DND-41 (cell line): Measurements from ENCODE around the gene TMEM184B.
A peak's percentile ranks its signal among the peaks of the same experiment; 100 is the strongest.

Source experiments
- ATAC-seq: fragments of 200-7000 bp; cut with Tn5 transposase; 3 replicates; pipeline ENCODE4 v1.9.1; 2021; ENCODE audit warnings: low read depth; ENCODE audit not compliant: insufficient read depth
- DNase-seq: peaks from one replicate; pipeline ENCODE4 v3.0.0-alpha.2; 2020
- H2AFZ ChIP-seq: 2 replicates; pipeline ENCODE4 v1.6.0; 2012; ENCODE audit warnings: low read depth, low read length
- H3K27ac ChIP-seq: 2 replicates; pipeline ENCODE4 v1.5.1; 2012; ENCODE audit warnings: low read length, inconsistent platforms
- H3K27me3 ChIP-seq: fragments of 200-600 bp; sonication (generic); 2 replicates; pipeline ENCODE4 v1.6.0; 2012; ENCODE audit warnings: low read length, mild to moderate bottlenecking, inconsistent platforms; ENCODE audit not compliant: insufficient read depth, poor library complexity
- H3K36me3 ChIP-seq: 2 replicates; pipeline ENCODE4 v1.5.1; 2012; ENCODE audit warnings: low read length, inconsistent platforms; ENCODE audit not compliant: insufficient read depth
- H3K4me1 ChIP-seq: 2 replicates; pipeline ENCODE4 v1.5.1; 2012; ENCODE audit warnings: mild to moderate bottlenecking, low read length; ENCODE audit not compliant: insufficient read depth
- H3K4me2 ChIP-seq: 2 replicates; pipeline ENCODE4 v1.6.0; 2012; ENCODE audit warnings: mild to moderate bottlenecking, moderate library complexity, low read length, inconsistent platforms; ENCODE audit not compliant: insufficient read depth
- H3K4me3 ChIP-seq, 2 experiments: fragments of 200-600 bp in 1 of 2; shearing (Covaris generic) in 1 of 2; 2 replicates each; pipeline ENCODE4 v1.5.1; 2012 to 2016; ENCODE audit warnings: inconsistent platforms in 2 of 2, low read length in 2 of 2, mild to moderate bottlenecking in 2 of 2, low read depth in 1 of 2, moderate library complexity in 1 of 2
- H3K79me2 ChIP-seq: 2 replicates; pipeline ENCODE4 v1.6.0; 2012; ENCODE audit warnings: low read length, inconsistent platforms; ENCODE audit not compliant: insufficient read depth
- H3K9ac ChIP-seq: 2 replicates; pipeline ENCODE4 v1.6.0; 2012; ENCODE audit warnings: low read depth, mild to moderate bottlenecking, inconsistent platforms, low read length, moderate library complexity
- H3K9me3 ChIP-seq: 2 replicates; pipeline ENCODE4 v1.5.1; 2012; ENCODE audit warnings: low read length, moderate library complexity, mild to moderate bottlenecking, inconsistent platforms; ENCODE audit not compliant: insufficient read depth, severe bottlenecking
- H4K20me1 ChIP-seq: 2 replicates; pipeline ENCODE4 v1.6.0; 2012; ENCODE audit warnings: low read length; ENCODE audit not compliant: insufficient read depth
- EZH2 ChIP-seq: IDR thresholded peaks from 3 replicates; pipeline ENCODE4 v1.6.1; 2012; ENCODE audit warnings: borderline replicate concordance, low read depth, mild to moderate bottlenecking, moderate library complexity, low read length, inconsistent platforms; ENCODE audit not compliant: severe bottlenecking
- TF ChIP-seq, protein P1 (sequence below): IDR thresholded peaks from 2 replicates; pipeline ENCODE4 v1.5.1; 2012; ENCODE audit warnings: borderline replicate concordance, low read length, moderate library complexity, mild to moderate bottlenecking; ENCODE audit not compliant: poor library complexity, severe bottlenecking; ENCODE audit errors: extremely low read depth

The TMEM184B gene

DNA sequence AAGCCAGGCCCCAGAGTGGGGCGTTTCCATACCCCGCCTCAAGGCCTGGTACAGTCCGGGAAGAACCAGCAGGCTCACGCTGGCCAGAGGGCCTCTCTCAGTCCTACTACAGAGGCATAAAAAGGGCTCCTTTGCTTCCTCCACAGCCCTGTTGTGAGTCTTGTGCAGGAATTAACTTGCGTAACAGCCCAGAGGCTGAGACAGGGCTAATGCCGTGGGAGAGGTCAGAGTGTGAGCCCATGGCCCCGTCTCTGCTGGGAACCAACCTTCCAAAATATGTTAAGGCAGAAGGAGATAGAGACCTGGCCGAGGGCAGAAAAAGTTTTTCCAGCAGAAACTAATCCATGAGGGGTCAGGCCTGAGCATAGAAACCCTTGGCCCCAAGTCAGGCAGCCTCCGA is 19.9 kb upstream of the TMEM184B start:
- H3K9me3 ChIP-seq, result no peaks in the 10 kb centered on the region
- no peaks in the 10 kb centered on the region for H3K79me2 ChIP-seq
- peaks cover 20% of the 10 kb centered on the region for H4K20me1 ChIP-seq
- no peak overlapping the region for H3K27ac ChIP-seq
- TF ChIP-seq, protein P1, sequence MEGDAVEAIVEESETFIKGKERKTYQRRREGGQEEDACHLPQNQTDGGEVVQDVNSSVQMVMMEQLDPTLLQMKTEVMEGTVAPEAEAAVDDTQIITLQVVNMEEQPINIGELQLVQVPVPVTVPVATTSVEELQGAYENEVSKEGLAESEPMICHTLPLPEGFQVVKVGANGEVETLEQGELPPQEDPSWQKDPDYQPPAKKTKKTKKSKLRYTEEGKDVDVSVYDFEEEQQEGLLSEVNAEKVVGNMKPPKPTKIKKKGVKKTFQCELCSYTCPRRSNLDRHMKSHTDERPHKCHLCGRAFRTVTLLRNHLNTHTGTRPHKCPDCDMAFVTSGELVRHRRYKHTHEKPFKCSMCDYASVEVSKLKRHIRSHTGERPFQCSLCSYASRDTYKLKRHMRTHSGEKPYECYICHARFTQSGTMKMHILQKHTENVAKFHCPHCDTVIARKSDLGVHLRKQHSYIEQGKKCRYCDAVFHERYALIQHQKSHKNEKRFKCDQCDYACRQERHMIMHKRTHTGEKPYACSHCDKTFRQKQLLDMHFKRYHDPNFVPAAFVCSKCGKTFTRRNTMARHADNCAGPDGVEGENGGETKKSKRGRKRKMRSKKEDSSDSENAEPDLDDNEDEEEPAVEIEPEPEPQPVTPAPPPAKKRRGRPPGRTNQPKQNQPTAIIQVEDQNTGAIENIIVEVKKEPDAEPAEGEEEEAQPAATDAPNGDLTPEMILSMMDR, result no peak
- no peak for TF ChIP-seq EZH2
- no peaks in the 10 kb centered on the region for H3K4me1 ChIP-seq
- H3K27me3 ChIP-seq, result no peaks in the 10 kb centered on the region
- DNase-seq, result no peak
- no peak overlapping the region for H3K9ac ChIP-seq
- peaks cover 73% of the 10 kb centered on the region for H3K36me3 ChIP-seq
- no peak overlapping the region for H2AFZ ChIP-seq
- no peak overlapping the region for H3K4me2 ChIP-seq
- no peak overlapping the region for H3K4me3 ChIP-seq
- ATAC-seq, result no peak

DNA sequence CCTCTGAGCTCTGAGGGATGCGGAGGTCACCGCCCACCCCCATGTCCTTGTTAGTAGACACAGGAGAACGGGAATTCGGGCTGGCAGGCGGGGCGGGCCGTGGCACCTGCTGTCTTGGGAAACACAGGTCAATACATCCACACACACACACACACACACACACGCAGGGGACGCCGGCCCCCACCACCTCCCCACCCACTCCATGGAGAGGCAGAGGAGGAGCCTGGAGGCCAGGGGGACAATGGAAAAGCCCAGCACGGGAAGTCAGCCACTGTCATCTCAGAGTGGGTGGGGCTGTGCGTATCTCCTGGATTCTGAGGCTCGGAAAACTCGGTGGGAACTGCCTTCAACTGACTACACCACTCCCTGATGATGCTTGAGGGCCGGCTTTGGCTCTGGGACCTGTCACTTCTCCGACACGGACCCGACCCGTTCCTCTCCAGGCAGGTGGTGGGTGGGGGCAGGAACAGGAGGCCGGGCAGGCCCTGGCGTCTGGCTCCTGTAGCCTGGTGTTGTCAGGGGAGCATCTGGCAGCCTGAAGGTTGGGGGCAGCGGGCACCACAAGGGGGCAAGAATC is 18.5 kb upstream of the TMEM184B start:
- H3K27ac ChIP-seq, result no peak overlapping the region
- H3K79me2 ChIP-seq, result no peaks in the 10 kb centered on the region
- DNase-seq (no peak), ATAC-seq (no peak)
- no peak overlapping the region for H2AFZ ChIP-seq
- TF ChIP-seq, protein P1, result peak; percentile 26
- no peak for TF ChIP-seq EZH2
- H3K4me1 ChIP-seq, result no peaks in the 10 kb centered on the region
- H3K4me2 ChIP-seq, result no peak overlapping the region
- no peaks in the 10 kb centered on the region for H3K27me3 ChIP-seq
- no peak overlapping the region for H3K4me3 ChIP-seq
- H4K20me1 ChIP-seq, result peaks cover 9% of the 10 kb centered on the region
- no peak overlapping the region for H3K9ac ChIP-seq
- no peaks in the 10 kb centered on the region for H3K9me3 ChIP-seq
- peaks cover 59% of the 10 kb centered on the region for H3K36me3 ChIP-seq

DNA sequence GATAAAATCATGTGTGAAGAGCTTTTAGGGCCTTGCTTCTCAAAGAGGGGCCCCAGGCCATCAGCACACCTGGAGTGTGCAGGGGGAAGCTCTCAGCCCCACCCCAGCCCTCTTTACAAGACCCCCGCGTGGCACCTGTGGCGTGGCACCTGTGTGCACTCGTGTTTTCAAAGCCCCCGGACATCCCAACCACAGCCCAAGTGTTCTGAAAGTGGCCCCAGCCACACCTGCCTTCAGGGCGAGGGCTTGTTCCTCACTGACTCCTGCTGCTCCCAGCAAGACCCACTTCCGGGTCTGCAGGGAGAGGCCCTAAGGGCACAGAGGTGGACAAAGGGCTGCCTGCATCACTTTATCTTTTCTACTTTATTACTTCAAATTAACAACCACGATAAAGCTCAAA is 17.5 kb upstream of the TMEM184B start:
- no peaks in the 10 kb centered on the region for H3K79me2 ChIP-seq
- DNase-seq (no peak), ATAC-seq (no peak)
- peaks cover 50% of the 10 kb centered on the region for H3K36me3 ChIP-seq
- no peaks in the 10 kb centered on the region for H3K27me3 ChIP-seq
- TF ChIP-seq, protein P1, result no peak
- no peak for TF ChIP-seq EZH2
- no peaks in the 10 kb centered on the region for H3K4me1 ChIP-seq
- H3K27ac ChIP-seq, result no peak overlapping the region
- no peaks in the 10 kb centered on the region; the same call in none of the 2 replicates for H4K20me1 ChIP-seq
- H3K9me3 ChIP-seq, result no peaks in the 10 kb centered on the region
- no peak overlapping the region for H3K9ac ChIP-seq
- H3K4me3 ChIP-seq, result no peak overlapping the region
- no peak overlapping the region for H3K4me2 ChIP-seq
- H2AFZ ChIP-seq, result no peak overlapping the region

DNA sequence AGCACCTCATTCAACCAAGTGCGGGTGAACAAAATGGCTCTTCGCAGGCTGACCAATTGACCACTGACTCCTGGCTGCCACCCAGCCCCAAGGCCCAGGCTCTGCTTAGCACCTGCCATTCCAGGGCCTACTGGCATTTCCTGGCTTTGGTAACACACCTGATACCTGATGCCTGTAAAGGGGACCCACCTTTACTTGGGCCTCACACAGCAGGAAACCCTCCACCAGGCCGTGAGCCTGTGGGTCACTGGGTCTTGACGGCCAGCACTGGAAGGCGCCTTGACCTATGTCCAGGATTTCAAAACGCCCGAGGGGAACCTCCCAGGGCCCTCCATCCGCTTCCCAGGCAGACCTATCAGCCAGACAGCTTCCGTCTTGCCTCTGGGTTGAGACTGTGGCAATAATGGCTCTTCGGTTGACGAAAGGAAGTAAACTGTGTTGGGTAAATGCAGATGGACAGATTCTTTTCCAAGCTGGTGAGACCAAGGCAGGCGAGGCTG is 16.8 kb upstream of the TMEM184B start:
- Histone ChIP-seq H3K79me2 (no peaks in the 10 kb centered on the region), H3K4me1 (no peaks in the 10 kb centered on the region), H4K20me1 (no peaks in the 10 kb centered on the region; the same call in none of the 2 replicates), H2AFZ (no peak overlapping the region), H3K4me2 (no peak overlapping the region), H3K27me3 (no peaks in the 10 kb centered on the region), H3K27ac (no peak overlapping the region), H3K9ac (no peak overlapping the region), H3K36me3 (peaks cover 43% of the 10 kb centered on the region), H3K4me3 (no peak overlapping the region), H3K9me3 (no peaks in the 10 kb centered on the region)
- TF ChIP-seq, protein P1, result no peak
- TF ChIP-seq EZH2, result no peak
- ATAC-seq (no peak), DNase-seq (no peak)
